ENCODE data around the gene ZNF260. TPM values are rescaled to one million over a fixed set of nuclear protein-coding genes. Genes with fewer than 3 reads are reported as not detected.

Gene ZNF260
- total RNA-seq, 2 donors from 2014 or later: 47.3 to 56.3 TPM

- Histone ChIP-seq H3K4me1 (ENCODE audit: control insufficient read depth, insufficient read depth, low read length) (no peaks in the 10 kb centered on the region), H3K27ac (ENCODE audit: low read depth, low read length) (no peak overlapping the region), H3K9me3 (ENCODE audit: control insufficient read depth, low read length) (peaks cover 50% of the 10 kb centered on the region), H3K9ac (ENCODE audit: extremely low read depth, low read length, poor library complexity, severe bottlenecking) (peak overlapping the region; percentile 94), H3K27me3 (ENCODE audit: control insufficient read depth, insufficient read depth, low read length, poor library complexity, severe bottlenecking) (no peaks in the 10 kb centered on the region), H3K36me3 (ENCODE audit: control insufficient read depth, insufficient read depth, low read length) (peaks cover 48% of the 10 kb centered on the region), H3K4me3 (ENCODE audit: low read length) (peak overlapping the region; percentile 94)
- peak overlapping the region; percentile 99 for H3K27ac Mint-ChIP-seq
- H3K9me3 Mint-ChIP-seq: no peaks in the 10 kb centered on the region
- no peaks in the 10 kb centered on the region for H3K27me3 Mint-ChIP-seq (ENCODE audit: insufficient read depth)
- H3K4me1 Mint-ChIP-seq: peaks cover 18% of the 10 kb centered on the region
- no peak for DNase-seq
- peak overlapping the region; percentile 85 for H3K4me3 Mint-ChIP-seq
- no peak for TF ChIP-seq CTCF (conservative IDR thresholded peaks at IDR 0.05)
- WGBS, 2 experiments (ENCODE audit: insufficient coverage in 1 of 2, insufficient read length in 1 of 2): 32 to 46% methylated on average over 10 to 18 of the region's 18 CpGs
- peaks cover 54% of the 10 kb centered on the region for H3K36me3 Mint-ChIP-seq (ENCODE audit: low read depth)
These were observed 46.0 kb upstream of the ZNF260 start for GRCh38 chr19:36573895-36574720.

- Mint-ChIP-seq H3K4me3 (peak within 1 kb of the TSS; percentile 85), H3K27me3 (ENCODE audit: insufficient read depth) (no peaks in the 10 kb centered on the region), H3K36me3 (ENCODE audit: low read depth) (peaks cover 56% of the 10 kb centered on the region), H3K27ac (peak within 1 kb of the TSS; percentile 99), H3K4me1 (peaks cover 18% of the 10 kb centered on the region), H3K9me3 (no peaks in the 10 kb centered on the region)
- 0% methylated on average over 15 to 66 of the region's 66 CpGs for WGBS, 2 experiments (ENCODE audit: insufficient coverage in 1 of 2, insufficient read length in 1 of 2)
- H3K4me3 ChIP-seq (ENCODE audit: low read length): peak within 1 kb of the TSS; percentile 94
- H3K9ac ChIP-seq (ENCODE audit: extremely low read depth, low read length, poor library complexity, severe bottlenecking): peak within 1 kb of the TSS; percentile 94
- peaks cover 47% of the 10 kb centered on the region for H3K36me3 ChIP-seq (ENCODE audit: control insufficient read depth, insufficient read depth, low read length)
- no peaks in the 10 kb centered on the region for H3K27me3 ChIP-seq (ENCODE audit: control insufficient read depth, insufficient read depth, low read length, poor library complexity, severe bottlenecking)
- peak within 1 kb of the TSS; percentile 81 for H3K27ac ChIP-seq (ENCODE audit: low read depth, low read length)
- H3K9me3 ChIP-seq (ENCODE audit: control insufficient read depth, low read length): peaks cover 51% of the 10 kb centered on the region
- peak; percentile 98 for DNase-seq
- no peak for TF ChIP-seq CTCF (conservative IDR thresholded peaks at IDR 0.05)
- H3K4me1 ChIP-seq (ENCODE audit: control insufficient read depth, insufficient read depth, low read length): no peaks in the 10 kb centered on the region
These were observed 45.2 kb upstream of the ZNF260 start, which contains the start of gene ZNF529 for GRCh38 chr19:36573020-36573894. TSS of gene ZNF529 (minus strand) at chr19:36573292. CDS start at chr19:36572346, 946 bp downstream.

- DNase-seq: no peak
- peak overlapping the region; percentile 81 for H3K27ac ChIP-seq (ENCODE audit: low read depth, low read length)
- whole genome bisulfite sequencing, 2 experiments (ENCODE audit: insufficient coverage in 1 of 2, insufficient read length in 1 of 2): 0 to 1% methylated on average over 4 to 9 of the region's 11 CpGs
- Mint-ChIP-seq H3K27me3 (ENCODE audit: insufficient read depth) (no peaks in the 10 kb centered on the region), H3K9me3 (peaks cover 4% of the 10 kb centered on the region), H3K36me3 (ENCODE audit: low read depth) (peaks cover 57% of the 10 kb centered on the region), H3K4me1 (peaks cover 18% of the 10 kb centered on the region), H3K4me3 (peak overlapping the region; percentile 85), H3K27ac (peak overlapping the region; percentile 99)
- no peaks in the 10 kb centered on the region for H3K4me1 ChIP-seq (ENCODE audit: control insufficient read depth, insufficient read depth, low read length)
- peaks cover 54% of the 10 kb centered on the region for H3K9me3 ChIP-seq (ENCODE audit: control insufficient read depth, low read length)
- peaks cover 49% of the 10 kb centered on the region for H3K36me3 ChIP-seq (ENCODE audit: control insufficient read depth, insufficient read depth, low read length)
- H3K4me3 ChIP-seq (ENCODE audit: low read length): peak overlapping the region; percentile 94
- H3K9ac ChIP-seq (ENCODE audit: extremely low read depth, low read length, poor library complexity, severe bottlenecking): peak overlapping the region; percentile 94
- no peaks in the 10 kb centered on the region for H3K27me3 ChIP-seq (ENCODE audit: control insufficient read depth, insufficient read depth, low read length, poor library complexity, severe bottlenecking)
- no peak for TF ChIP-seq CTCF (conservative IDR thresholded peaks at IDR 0.05)
These were observed 44.5 kb upstream of the ZNF260 start for GRCh38 chr19:36572593-36573019.

Data from endodermal cell (in vitro differentiated cells).